Activated CD4-positive, alpha-beta T cell treated with anti-CD3 and anti-CD28 coated beads, Interleukin-2, amount 10 ng/mL, durations not matched to agents 7 days and 5 days (primary cell): ENCODE measurements around the gene OR51V1. TPM values are rescaled to one million over a fixed set of nuclear protein-coding genes. Genes with fewer than 3 reads are reported as not detected.

ENCODE experiments used
- total RNA-seq, 2 experiments: library from RNA; stranded (reverse); gene quantifications; one replicate each; pipeline ENCODE4 v1.2.3, GENCODE V29; 2021

Gene OR51V1
- total RNA-seq, 2 experiments from 2014 or later, result not detected

Other genes starting within 250 kb of the OR51V1 start
- gene OR51A2, start 245.0 kb downstream of the OR51V1 start, total RNA-seq, result not detected
- gene OR51L1, start 205.8 kb downstream of the OR51V1 start, total RNA-seq, result not detected
- not detected for gene OR52J3, start 154.2 kb downstream of the OR51V1 start, total RNA-seq
- not detected for gene OR52E2, start 141.1 kb downstream of the OR51V1 start, total RNA-seq
- not detected for gene OR52E1, start 131.1 kb downstream of the OR51V1 start, total RNA-seq
- not detected for gene OR52A5, start 62.3 kb downstream of the OR51V1 start, total RNA-seq
- gene OR52A1, start 45.9 kb downstream of the OR51V1 start, total RNA-seq, result not detected
- gene HBB, start 26.4 kb upstream of the OR51V1 start, total RNA-seq, result not detected
- not detected for gene HBD, start 33.8 kb upstream of the OR51V1 start, total RNA-seq
- gene HBG1, start 49.2 kb upstream of the OR51V1 start, total RNA-seq, result not detected
- gene HBG2, start 54.1 kb upstream of the OR51V1 start, total RNA-seq, result not detected
- not detected for gene HBE1, start 69.3 kb upstream of the OR51V1 start, total RNA-seq
- gene OR51B4, start 101.3 kb upstream of the OR51V1 start, total RNA-seq, result not detected
- gene OR51B2, start 123.6 kb upstream of the OR51V1 start, total RNA-seq, result not detected
- not detected for gene OR51B5, start 142.8 kb upstream of the OR51V1 start, total RNA-seq
- not detected for gene OR51B6, start 150.8 kb upstream of the OR51V1 start, total RNA-seq
- not detected for gene OR51M1, start 183.1 kb upstream of the OR51V1 start, total RNA-seq
- gene OR51Q1, start 221.4 kb upstream of the OR51V1 start, total RNA-seq, result not detected
- gene OR51I1, start 240.8 kb upstream of the OR51V1 start, total RNA-seq, result not detected
- not detected for gene OR51I2, start 248.6 kb upstream of the OR51V1 start, total RNA-seq